Choroid plexus epithelial cell (primary cell): ENCODE data around the gene MYBBP1A.

Source experiments
- DNase-seq: peaks from one replicate; pipeline ENCODE4 v3.0.0-alpha.2; 2010; ENCODE audit warnings: low read depth
- H3K4me3 ChIP-seq: 2 replicates; pipeline ENCODE4 v1.5.1; 2011; ENCODE audit warnings: low read depth, mild to moderate bottlenecking, control low read depth, low read length, moderate library complexity
- TF ChIP-seq, protein P1 (sequence below): conservative IDR thresholded peaks from 2 replicates; pipeline ENCODE4 v1.5.1; 2011; ENCODE audit warnings: low read depth, mild to moderate bottlenecking, control low read depth, inconsistent platforms, low read length, moderate library complexity

Gene MYBBP1A

DNA sequence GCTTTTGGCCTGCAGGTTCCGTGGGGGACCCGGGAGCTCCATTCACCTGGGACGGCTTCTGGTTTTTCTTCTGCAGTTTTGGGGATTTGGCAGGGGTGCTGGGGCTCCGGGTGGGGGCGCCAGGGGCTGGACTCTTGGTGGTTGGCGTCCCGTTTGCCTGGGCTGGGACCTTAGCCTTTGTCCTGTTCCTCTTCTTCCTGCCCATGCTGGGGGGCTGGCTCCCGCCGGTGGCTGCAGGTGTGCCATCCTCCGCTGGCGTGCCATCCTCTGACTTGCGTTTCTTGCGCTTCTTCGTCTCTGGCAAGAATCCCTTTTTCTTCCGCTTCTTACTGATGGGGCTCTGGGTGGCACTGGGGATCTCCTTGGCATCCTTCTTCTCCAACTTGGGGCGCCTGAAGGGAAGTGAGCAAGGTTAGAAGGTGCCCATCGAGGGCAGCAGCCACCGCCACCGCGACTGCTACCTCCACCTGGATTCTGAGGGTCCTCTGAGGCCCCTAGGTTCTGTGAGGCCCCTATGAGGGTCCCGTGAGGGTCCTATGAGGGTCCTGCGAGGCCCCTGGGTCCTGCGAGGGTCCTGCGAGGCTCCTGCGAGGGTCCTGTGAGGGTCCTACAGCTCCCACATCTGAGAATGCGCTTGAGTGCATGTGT is 15.5 kb downstream of the MYBBP1A start:
- DNase-seq = no peak
- no peak overlapping the region for H3K4me3 ChIP-seq
- TF ChIP-seq, protein P1, sequence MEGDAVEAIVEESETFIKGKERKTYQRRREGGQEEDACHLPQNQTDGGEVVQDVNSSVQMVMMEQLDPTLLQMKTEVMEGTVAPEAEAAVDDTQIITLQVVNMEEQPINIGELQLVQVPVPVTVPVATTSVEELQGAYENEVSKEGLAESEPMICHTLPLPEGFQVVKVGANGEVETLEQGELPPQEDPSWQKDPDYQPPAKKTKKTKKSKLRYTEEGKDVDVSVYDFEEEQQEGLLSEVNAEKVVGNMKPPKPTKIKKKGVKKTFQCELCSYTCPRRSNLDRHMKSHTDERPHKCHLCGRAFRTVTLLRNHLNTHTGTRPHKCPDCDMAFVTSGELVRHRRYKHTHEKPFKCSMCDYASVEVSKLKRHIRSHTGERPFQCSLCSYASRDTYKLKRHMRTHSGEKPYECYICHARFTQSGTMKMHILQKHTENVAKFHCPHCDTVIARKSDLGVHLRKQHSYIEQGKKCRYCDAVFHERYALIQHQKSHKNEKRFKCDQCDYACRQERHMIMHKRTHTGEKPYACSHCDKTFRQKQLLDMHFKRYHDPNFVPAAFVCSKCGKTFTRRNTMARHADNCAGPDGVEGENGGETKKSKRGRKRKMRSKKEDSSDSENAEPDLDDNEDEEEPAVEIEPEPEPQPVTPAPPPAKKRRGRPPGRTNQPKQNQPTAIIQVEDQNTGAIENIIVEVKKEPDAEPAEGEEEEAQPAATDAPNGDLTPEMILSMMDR = no peak

DNA sequence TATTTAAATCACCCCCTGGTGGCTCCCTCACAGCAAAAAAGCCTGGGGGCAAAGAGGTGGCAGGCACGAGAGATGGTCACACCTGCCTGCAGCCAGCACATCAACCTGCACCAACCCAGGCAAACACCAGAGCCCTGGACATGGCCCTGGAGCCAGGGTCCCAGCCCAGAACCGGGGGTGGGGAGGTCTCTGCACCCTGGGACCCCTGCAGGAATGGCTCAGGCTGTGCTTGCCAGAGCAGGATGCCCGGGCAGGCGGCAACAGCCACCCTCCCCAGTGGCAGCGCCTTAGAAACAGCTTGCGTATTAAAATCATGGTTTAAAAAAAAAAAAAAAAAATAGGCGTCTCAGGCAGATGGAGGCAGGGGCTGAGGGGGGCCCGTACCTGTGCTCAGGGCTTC is 16.2 kb downstream of the MYBBP1A start:
- no peak for DNase-seq
- no peak overlapping the region for H3K4me3 ChIP-seq
- TF ChIP-seq, protein P1 = no peak

DNA sequence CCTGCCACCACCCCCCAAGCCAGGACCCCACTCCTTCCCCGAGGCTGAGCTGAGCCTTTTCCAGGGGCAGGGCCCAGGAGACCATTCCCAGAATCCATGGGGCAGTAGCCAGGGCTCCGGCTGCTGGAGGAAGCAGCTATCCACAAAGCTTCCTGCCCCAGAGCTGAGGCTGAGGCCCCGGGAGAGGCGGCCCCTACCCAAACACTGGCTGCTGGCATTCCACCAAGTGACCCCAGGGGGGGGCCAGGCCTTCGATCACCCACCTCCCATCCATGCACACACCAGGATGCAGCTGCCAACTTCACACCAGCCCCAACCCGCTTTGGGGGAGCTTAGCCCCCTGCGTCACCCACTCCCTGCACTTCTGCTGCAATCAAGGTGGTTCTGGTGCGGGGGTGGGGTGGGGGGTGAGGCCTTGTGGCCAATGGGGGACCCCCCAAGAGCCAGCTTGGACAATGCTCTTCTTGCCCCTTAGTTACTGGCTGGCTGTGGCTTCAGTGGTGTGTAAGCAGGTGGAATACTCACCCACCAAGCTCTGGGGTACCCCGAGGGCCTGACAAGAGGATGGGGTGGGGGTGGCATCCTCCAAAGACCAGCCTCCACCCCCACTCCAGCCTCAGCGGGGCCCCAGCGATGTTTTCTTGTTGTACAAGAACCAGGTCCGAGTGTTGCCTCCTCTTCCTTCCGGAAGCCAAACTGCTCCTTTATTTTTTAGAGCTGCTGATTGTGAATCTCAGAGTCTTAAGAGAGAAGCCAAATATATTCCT is 16.8 kb downstream of the MYBBP1A start:
- H3K4me3 ChIP-seq = no peak overlapping the region
- TF ChIP-seq, protein P1 = no peak
- DNase-seq = no peak

DNA sequence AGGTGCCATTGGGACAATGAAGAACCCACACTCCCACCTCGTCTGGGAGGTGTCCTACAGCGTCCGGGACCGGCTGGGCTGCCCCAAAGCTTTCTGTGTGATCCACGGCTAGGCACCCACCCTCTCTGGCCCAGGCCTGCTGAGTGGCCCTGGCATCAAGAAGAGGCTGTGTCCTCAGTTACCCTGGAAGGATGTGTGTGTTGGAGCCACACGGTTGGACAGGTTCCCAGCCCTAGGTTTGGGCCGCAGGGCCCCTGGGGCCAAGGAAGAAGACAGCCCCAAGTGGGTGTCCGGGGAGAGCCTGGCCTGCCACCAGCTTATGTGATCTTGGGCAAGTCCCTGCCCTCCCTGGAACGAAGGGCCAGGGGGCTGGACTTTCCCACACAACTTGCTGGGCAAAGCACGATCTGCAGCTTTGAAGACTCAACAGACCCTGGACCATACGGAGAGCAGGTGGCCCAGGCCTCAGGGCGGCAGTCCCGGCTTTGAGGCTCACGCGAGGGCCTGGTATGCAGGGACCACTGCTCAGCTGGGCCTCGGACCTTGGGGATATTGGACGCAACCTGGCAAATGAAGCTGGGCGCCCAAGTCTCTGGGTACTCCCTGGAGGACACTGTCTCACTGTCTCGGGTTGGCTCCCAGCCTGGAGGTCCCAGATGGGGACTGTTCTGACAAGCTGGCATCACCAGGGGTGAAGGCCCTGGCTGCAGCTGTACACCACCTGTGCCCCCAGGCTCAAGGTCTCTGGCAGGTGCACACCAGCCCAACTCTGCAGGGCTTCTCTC is 17.5 kb downstream of the MYBBP1A start:
- no peak for DNase-seq
- TF ChIP-seq, protein P1 = no peak
- H3K4me3 ChIP-seq = no peak overlapping the region

DNA sequence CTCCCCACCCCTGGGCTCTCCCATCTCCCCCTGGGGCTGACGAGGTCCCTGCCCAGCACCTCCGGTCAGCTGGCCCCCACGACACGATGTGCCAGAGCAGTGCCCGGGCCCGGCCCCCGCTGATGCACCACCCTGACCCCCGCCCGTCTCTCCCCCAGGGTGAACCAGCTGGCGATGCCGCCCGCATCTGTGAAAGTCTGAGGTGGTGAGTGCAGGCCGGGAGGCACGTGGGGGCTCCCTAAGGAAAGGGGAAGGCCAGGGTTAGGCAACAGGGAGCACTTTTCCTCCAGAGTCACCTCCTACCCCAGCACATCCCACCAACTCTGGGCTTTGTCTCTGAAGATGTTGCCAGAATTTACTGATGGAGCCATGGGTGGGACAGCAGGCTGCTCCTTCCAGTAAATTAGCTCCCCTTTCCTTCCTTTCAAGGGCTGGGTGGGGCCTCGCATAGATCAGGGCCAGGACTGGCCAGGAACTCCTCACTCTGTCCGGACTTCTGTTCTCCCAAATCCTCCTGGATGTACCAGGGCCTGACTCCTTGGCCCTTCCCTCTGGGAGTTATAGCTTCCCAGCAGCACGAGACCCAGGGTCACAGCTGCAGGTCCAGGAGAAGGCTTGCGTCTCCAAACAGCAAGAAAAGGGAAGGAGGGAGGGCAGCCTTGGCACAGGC is 18.3 kb downstream of the MYBBP1A start:
- no peak overlapping the region for H3K4me3 ChIP-seq
- DNase-seq = no peak
- TF ChIP-seq, protein P1 = no peak

DNA sequence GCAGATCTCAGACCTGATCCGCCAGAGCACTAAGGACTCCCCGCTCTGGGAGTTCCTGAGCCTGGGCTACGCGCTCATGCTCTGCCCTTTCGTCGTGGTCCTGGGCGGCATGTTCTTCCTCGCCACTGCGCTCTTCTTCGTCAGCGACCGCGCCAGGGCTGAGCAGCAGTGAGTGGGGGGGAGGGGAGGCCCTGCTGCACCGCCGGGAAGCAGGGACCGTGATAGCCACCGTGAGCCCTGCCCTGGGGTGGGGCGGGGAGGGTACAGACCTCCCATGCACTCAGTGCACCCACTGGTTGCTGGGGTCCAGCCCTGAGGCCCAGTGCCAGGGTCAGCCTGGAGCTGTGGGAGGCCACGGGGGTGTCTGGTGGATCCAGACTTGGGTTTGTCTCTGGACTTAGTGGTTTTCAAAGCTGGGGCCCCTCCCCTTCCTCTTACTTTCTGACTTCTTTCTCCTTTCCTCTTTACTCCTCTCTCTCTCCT is 18.9 kb downstream of the MYBBP1A start:
- H3K4me3 ChIP-seq = no peak overlapping the region
- TF ChIP-seq, protein P1 = no peak
- DNase-seq = no peak
